NAMALWA (cell line): ENCODE results near the gene LARP4B.
A peak's percentile ranks its signal among the peaks of the same experiment; 100 is the strongest.
"Not testable (repeated sequence)": the region's sequence is repeated elsewhere in the genome, so short reads cannot be mapped to it uniquely, and the experiment has no call there.

Experiments
- DNase-seq: peaks from one replicate; pipeline ENCODE4 v3.0.0-alpha.2; 2015; ENCODE audit warnings: low spot score

Gene LARP4B

DNA sequence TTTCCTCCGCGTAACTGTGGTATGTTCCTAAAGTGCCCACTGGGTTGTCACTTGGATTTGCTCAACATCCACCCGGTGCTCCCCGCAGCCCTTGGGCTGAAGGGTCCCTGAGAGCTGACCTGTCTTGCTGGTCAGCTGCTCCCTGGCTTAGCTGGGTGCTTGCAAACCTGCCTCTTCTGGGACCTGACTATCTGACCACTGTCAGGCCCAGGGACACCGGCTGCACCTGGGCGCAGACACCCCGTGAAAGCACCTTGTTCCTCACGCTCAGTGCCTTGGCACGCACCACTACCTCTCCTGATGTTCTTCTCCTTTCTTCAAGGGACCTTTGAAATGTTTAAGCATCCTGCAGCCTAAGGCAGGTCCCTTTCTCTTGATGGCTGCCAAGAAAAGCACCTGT lies 26.6 kb upstream of the LARP4B start:
- no peak for DNase-seq

DNA sequence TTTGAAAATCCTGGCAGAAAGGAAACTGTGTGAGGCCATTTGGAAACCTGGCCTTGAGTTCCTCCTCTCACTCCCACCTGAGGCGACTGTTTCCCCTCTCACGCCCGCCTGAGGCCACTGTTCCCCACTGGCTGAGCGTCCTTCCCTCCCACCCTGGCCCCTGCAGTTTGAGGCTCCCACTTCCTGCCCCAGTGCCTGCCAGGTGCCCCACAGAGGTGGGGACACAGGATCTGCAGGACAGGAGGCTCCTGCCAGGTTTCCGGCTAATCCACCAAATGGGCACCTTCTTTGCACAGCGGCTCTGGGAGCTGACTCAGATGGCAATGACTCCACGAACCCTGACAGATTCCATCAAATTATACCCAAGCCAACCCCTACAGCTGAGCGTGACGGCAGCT lies 24.3 kb upstream of the LARP4B start:
- DNase-seq, result no peak

GRCh38 chr10:955127-955819 lies 23.8 kb upstream of the LARP4B start:
- DNase-seq, result no peak

GRCh38 chr10:954396-954795 lies 22.9 kb upstream of the LARP4B start:
- DNase-seq, result no peak

DNA sequence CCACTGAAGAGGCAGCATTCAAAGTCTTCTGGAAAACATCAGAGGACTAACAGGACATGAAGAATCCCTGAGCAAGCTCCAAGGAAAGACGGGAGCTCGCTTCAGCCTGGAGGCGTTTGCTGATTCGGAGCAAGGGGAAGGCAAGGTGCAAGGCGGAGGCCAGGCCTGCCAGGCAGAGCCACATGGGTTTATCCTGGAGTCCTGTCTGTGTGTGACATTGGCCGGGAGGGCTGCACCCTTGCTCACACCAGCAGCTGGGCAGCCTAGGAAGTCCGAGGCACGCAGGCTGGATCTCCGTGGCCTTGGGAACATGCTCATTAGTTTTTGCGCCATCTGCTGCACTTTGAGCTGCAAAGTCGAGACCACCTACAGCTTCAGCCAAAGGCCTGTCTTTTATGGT lies 22.3 kb upstream of the LARP4B start:
- no peak for DNase-seq

DNA sequence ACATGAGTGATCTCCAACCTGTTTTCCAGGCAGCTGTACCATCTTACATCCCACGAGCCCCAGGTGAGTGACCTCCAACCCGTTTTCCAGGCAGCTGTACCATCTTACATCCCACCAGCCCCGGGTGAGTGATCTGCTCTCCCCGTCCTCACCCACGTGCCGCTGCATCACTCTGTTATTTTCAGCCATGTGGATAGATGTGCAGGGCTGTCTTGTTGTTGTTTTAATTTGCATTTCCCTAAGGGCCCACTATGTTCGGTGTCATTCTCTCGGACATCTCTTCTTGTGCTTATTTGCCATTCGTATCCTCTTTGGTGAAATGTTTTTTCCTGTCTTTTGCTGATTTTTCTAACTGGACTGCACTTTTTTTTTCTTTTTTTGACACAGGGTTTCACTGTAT lies 17.9 kb upstream of the LARP4B start:
- DNase-seq, result no peak

GRCh38 chr10:948347-948746 lies 16.8 kb upstream of the LARP4B start:
- no peak for DNase-seq

DNA sequence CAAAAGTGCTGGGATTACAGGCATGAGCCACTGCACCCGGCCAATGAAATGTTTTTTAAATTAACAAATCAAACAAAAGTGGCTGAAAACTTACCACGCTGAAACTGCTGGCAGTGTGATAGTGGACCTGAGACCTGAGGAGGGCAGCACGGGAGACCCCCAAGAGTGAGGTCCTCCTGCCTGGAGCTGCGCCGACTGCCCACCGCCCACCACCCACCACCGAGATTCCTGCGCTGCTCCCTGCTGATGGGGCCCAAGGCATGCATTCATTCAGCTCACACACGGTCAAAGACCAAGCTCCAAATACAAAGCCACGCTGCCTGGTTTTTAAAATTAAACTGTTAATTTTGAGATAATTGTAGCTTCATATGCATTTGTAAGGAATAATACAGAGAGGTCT lies 16.4 kb upstream of the LARP4B start:
- DNase-seq, result no peak

DNA sequence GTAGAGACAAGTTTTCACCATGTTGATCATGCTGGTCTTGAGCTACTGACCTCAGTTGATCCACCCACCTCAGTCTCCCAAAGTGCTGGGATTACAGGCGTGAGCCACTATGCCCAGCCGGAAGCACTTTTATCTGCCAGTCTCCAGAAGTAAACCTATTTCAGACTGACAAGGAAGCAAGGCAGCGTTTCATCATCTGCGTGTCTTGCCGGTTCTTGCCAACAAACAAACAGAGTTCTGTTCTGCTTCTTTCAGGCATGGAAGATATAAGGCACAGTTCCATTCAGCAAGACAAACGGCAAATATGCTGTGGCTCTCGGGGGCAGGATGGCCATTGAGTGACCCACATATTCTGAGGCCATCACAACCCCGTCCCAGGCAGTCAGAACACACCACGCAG lies 15.5 kb upstream of the LARP4B start:
- no peak for DNase-seq

- DNase-seq, result no peak
These were observed 14.3 kb upstream of the LARP4B start for GRCh38 chr10:945778-946177.

- DNase-seq, result no peak
These were observed 12.7 kb upstream of the LARP4B start for GRCh38 chr10:944034-944831.

GRCh38 chr10:943334-944033 lies 12.0 kb upstream of the LARP4B start:
- no peak for DNase-seq

DNA sequence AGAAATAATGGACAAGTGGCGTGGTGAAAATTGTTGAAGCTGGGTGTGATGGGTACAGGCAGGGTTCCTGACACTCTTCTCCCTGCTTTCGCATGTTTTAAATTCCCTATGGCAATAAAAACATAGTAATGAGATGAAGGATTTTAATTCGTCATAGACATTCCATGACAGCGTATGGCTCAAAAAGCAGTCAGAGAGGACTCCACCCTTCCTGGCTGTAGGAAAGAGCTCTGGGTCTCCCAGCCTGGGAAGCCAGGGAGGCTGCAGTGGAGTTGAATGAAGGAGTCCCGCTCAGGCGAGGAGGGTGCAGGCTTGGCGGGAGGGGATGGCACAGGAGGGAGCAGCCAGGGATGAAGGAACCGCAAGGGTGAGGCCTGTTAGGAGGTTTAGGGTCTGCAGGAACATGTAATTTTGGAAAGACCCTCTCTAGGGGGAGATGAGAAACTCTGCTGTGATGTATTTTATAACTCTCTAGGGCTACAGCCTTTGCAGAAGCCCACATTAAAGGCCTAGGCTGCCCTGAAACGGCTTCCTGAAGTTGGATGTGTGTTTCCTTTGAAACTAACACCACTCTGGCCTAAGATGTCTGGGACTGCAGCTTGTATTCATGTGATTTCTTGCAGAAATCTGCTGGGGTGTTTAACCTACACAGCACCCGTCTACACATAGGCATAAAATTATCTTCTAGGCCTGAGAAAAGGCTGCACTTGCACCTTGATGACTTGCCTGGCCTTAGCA lies 7.6 kb upstream of the LARP4B start:
- no peak for DNase-seq

DNA sequence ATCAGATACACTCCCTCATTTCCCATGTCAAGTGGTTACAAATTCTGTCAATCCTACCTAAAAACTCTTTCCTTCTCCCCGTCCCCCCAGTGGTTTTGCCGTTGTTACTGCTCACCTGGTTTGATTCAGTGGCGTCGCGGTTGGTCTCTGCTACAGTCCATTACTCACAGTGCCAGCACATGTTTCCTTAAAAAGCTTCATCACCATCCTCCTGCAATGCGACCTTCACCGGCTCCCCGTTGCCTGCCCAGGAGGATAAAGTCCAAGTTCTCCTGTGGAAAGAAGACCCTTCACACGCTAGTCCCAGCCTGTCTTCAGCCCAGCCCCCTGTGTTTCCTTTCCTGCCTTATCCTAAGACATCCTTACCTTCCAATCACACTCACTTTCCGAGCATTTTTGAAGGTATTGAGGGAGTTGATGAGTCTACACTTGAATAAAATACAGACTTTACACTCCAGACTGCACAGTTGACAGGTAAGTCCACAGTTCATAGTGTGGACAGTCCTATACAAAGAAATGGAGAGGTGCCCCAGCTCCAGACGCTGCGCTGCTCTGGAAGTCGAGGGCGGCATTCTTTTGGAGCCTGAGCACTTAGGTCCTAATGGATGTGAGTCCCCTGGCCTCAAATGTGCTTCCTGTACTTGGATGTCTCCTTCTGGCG lies 3.4 kb upstream of the LARP4B start:
- DNase-seq, result no peak

DNA sequence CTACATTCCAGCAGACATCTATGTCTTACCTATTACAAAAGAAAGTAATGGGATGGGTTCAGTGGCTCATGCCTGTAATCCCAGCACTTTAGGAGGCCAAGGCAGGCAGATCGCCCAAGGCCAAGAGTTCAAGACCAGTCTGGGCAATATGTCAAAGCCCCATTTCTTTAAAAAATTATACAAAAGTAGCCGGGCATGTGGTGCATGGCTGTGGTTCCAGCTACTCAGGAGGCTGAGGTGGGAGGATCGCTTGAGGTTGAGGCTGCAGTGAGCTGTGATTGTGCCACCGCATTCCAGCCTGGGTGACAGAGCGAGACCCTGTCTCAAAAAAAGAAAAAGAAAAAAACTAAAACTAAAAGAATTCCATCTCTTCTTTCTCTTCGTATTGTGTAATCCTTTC lies 2.7 kb upstream of the LARP4B start:
- DNase-seq, result not testable (repeated sequence)

GRCh38 chr10:932589-932988 lies 1.1 kb upstream of the LARP4B start:
- DNase-seq, result no peak

DNA sequence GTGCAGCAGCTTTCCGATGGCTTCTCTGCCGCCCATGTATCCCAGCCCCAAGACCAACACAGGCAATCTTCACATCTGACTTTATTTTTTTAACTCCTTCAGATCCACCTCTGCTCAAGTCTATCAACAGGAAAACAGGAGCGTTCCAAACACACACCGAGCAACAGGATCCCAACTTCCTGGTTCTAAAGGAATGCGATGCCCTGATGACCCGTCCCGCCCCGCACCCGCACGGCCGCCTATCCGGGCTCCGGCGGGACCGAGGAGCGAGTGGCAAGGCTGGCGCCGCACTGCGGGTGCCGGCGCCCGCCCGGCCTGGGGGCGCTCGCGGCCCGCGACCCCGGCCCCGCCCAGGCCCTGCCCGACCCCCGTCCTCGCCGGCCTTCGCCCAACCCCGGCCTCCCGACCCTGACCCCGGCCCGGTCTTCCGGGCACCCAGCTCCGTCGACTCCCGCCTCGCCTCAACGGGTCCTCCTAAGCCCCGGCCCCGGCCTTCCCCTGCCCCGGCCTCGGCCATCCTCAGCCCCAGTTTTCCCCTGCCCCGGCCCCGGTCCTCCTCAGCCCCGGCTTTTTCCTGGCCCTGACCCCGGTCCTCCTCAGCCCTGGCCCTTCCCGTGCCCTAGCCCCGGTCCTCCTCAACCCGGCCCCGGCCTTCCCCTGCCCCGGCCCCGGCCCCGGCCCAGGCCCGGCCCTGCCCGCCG lies 730 bp downstream of the LARP4B start:
- peak; percentile 66 for DNase-seq

GRCh38 chr10:929960-930624 lies 1.4 kb downstream of the LARP4B start:
- peak; percentile 50 for DNase-seq

DNA sequence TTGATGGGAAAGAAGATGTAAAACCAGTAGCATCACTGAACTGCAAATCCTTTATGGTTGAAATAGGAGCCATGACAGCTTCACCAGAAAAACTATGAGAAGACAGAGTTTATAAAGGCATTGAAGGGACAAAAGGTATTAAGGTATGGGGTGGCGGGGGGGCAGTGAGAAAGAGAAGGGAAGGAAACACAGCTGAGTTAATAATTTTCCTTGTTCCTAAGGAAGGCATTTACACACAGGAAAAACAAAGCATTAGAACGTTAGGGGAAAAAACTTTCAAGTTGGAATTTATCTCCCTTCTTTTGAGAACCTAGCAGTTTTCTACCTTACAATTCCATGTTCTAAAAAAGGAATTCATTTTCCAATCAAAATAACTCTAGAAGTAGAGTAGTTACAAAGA lies 4.4 kb downstream of the LARP4B start:
- no peak for DNase-seq

DNA sequence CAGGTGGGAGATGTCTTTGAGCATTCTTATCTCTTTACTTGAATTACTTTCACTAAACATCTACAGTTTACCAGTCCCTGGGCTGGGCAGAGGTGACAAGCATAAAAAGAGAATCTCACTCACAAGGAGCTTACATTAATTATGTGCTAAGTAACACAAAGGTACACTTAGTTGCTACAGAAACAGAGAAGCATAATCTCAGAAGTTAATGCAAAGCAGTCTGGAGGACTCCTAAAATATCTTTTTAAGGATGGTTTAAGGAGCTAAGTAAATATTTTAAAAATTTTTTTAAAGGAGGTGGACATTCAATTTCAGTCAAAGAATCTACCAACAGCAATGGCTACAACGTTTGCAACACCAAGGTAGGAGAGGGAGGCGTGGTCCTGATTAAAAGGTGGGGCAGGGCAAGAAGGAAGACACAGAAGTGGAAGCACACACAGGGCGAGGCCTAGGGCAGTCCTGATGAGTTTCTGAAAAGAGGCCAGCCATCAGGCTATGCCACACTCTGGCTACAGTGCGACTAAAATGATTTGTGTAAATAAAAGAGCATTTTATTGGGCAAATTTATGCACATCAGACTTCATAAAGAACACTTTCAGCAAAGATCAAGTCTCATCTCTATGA lies 5.3 kb downstream of the LARP4B start:
- DNase-seq, result no peak
